ENCODE results near the gene P2RX3.
"Not testable (repeated sequence)": the region's sequence is repeated elsewhere in the genome, so short reads cannot be mapped to it uniquely, and the experiment has no call there.

The P2RX3 gene

GRCh38 chr11:57338142-57338541, at the start of gene P2RX3:
Gene P2RX3 (plus strand): TSS chr11:57338352. CDS start chr11:57338551, 199 bp downstream.
- no peak for DNase-seq

- no peak for DNase-seq
These were observed 49.2 kb upstream of the P2RX3 start for GRCh38 chr11:57288771-57289579.

GRCh38 chr11:57290288-57290687, 47.9 kb upstream of the P2RX3 start:
- DNase-seq: no peak

GRCh38 chr11:57294225-57295131, 43.7 kb upstream of the P2RX3 start:
- DNase-seq: no peak

GRCh38 chr11:57296205-57296604, 41.9 kb upstream of the P2RX3 start:
- DNase-seq: not testable (repeated sequence)

GRCh38 chr11:57297221-57297620, 40.9 kb upstream of the P2RX3 start:
- no peak for DNase-seq

GRCh38 chr11:57299150-57299737, 38.9 kb upstream of the P2RX3 start:
- no peak for DNase-seq

- no peak for DNase-seq
These were observed 37.4 kb upstream of the P2RX3 start for GRCh38 chr11:57300785-57301184.

- no peak for DNase-seq
These were observed 36.3 kb upstream of the P2RX3 start for GRCh38 chr11:57301711-57302423.

GRCh38 chr11:57302489-57302888, 35.7 kb upstream of the P2RX3 start:
- DNase-seq: no peak

- DNase-seq: no peak
These were observed 34.7 kb upstream of the P2RX3 start for GRCh38 chr11:57303280-57303989.

- no peak for DNase-seq
These were observed 34.1 kb upstream of the P2RX3 start for GRCh38 chr11:57303990-57304579.

- no peak for DNase-seq
These were observed 32.6 kb upstream of the P2RX3 start for GRCh38 chr11:57305523-57305922.

- no peak for DNase-seq
These were observed 31.8 kb upstream of the P2RX3 start for GRCh38 chr11:57306161-57306876.

GRCh38 chr11:57306940-57307565, 31.1 kb upstream of the P2RX3 start:
- no peak for DNase-seq

GRCh38 chr11:57307666-57308270, 30.4 kb upstream of the P2RX3 start:
- DNase-seq: no peak

GRCh38 chr11:57308426-57309060, 29.6 kb upstream of the P2RX3 start:
- no peak for DNase-seq

- DNase-seq: no peak
These were observed 28.8 kb upstream of the P2RX3 start for GRCh38 chr11:57309106-57310059.
